ENCODE measurements around the gene MYH13. TPM values are rescaled to one million over a fixed set of nuclear protein-coding genes. Genes with fewer than 3 reads are reported as not detected.

Gene MYH13
- total RNA-seq, 1 donor from 2014 or later = not detected

- Mint-ChIP-seq H3K9me3 (no peaks in the 10 kb centered on the region), H3K27me3 (peaks cover 10% of the 10 kb centered on the region), H3K36me3 (no peaks in the 10 kb centered on the region), H3K27ac (no peak overlapping the region), H3K4me1 (ENCODE audit: unreplicated experiment) (no peaks in the 10 kb centered on the region), H3K4me3 (no peak overlapping the region)
- DNase-seq (ENCODE audit: extremely low spot score, unreplicated experiment) = no peak
- TF ChIP-seq, protein P1, sequence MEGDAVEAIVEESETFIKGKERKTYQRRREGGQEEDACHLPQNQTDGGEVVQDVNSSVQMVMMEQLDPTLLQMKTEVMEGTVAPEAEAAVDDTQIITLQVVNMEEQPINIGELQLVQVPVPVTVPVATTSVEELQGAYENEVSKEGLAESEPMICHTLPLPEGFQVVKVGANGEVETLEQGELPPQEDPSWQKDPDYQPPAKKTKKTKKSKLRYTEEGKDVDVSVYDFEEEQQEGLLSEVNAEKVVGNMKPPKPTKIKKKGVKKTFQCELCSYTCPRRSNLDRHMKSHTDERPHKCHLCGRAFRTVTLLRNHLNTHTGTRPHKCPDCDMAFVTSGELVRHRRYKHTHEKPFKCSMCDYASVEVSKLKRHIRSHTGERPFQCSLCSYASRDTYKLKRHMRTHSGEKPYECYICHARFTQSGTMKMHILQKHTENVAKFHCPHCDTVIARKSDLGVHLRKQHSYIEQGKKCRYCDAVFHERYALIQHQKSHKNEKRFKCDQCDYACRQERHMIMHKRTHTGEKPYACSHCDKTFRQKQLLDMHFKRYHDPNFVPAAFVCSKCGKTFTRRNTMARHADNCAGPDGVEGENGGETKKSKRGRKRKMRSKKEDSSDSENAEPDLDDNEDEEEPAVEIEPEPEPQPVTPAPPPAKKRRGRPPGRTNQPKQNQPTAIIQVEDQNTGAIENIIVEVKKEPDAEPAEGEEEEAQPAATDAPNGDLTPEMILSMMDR (conservative IDR thresholded peaks at IDR 0.05) = no peak
Measured at GRCh38 chr17:10332515-10332914, 40.3 kb downstream of the MYH13 start.

GRCh38 chr17:10328971-10329923, 43.6 kb downstream of the MYH13 start:
- H3K4me1 Mint-ChIP-seq (ENCODE audit: unreplicated experiment) = no peaks in the 10 kb centered on the region
- H3K36me3 Mint-ChIP-seq = no peaks in the 10 kb centered on the region

GRCh38 chr17:10328206-10328605, 44.6 kb downstream of the MYH13 start:
- Mint-ChIP-seq H3K9me3 (no peaks in the 10 kb centered on the region), H3K27me3 (peaks cover 11% of the 10 kb centered on the region), H3K36me3 (no peaks in the 10 kb centered on the region), H3K27ac (no peak overlapping the region), H3K4me1 (ENCODE audit: unreplicated experiment) (no peaks in the 10 kb centered on the region), H3K4me3 (no peak overlapping the region)
- no peak for DNase-seq (ENCODE audit: extremely low spot score, unreplicated experiment)
- TF ChIP-seq, protein P1 (conservative IDR thresholded peaks at IDR 0.05) = no peak

More at GRCh38 chr17:10328971-10329923, 43.6 kb downstream of the MYH13 start:
- DNase-seq (ENCODE audit: extremely low spot score, unreplicated experiment) = no peak
- Mint-ChIP-seq H3K27ac (no peak overlapping the region), H3K4me3 (no peak overlapping the region), H3K27me3 (peaks cover 11% of the 10 kb centered on the region), H3K9me3 (no peaks in the 10 kb centered on the region)
- TF ChIP-seq, protein P1 (conservative IDR thresholded peaks at IDR 0.05) = no peak

DNA sequence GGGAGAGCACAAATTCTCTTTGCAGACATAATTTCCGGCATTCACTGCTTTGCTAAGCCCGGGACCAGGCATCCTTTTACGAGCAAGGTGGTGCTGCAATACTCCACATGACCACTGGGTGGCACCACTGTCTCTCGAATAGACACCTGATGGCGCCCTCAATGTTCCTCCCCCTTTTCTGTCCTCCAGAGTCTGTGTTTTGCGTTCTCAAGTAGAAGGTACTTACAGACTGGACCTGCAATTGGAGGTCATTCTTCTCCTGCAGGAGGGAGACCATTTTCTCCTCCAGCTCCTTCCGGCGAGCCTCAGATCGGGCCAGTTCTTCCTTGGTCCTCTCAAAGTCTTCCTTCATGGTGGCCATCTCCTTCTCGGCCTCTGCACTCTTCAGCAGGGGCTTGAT, 45.2 kb downstream of the MYH13 start:
- TF ChIP-seq, protein P1 (conservative IDR thresholded peaks at IDR 0.05) = peak; percentile 96
- Mint-ChIP-seq H3K9me3 (no peaks in the 10 kb centered on the region), H3K4me1 (ENCODE audit: unreplicated experiment) (no peaks in the 10 kb centered on the region), H3K27ac (no peak overlapping the region), H3K4me3 (no peak overlapping the region), H3K27me3 (peaks cover 14% of the 10 kb centered on the region), H3K36me3 (no peaks in the 10 kb centered on the region)
- DNase-seq (ENCODE audit: extremely low spot score, unreplicated experiment) = peak; percentile 81

DNA sequence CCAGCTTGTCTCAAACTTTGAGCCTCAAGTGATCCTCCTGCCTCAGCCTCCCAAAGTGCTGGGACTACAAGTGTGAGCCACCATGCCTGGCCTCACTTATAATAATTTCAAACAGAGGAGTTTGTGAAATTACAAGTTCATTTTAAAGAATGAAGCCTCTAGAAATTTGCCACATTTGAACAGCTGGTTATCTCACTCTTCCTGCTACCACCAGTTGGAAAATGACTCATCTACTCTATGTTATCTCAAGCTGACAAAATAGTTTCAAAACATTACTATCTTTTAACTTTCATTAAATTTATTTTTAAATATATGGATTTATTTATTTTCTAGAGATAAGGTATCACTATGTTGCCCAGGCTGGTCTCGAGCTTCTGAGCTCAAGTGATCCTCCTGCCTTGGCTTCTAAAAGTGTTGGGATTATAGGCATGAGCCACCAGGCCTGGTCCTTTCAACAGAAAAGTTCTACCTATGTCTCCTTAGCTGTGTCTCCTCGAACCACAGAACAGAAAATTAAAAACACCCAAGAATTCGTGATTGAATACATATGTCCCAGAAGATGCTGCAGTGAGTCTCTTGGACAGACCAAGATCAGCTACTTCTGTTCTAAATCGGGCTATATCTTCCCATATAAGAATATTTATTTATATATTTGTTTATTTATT, 47.6 kb downstream of the MYH13 start:
- H3K27me3 Mint-ChIP-seq = peaks cover 21% of the 10 kb centered on the region
- TF ChIP-seq, protein P1 (conservative IDR thresholded peaks at IDR 0.05) = no peak
- H3K4me3 Mint-ChIP-seq = no peak overlapping the region
- H3K36me3 Mint-ChIP-seq = no peaks in the 10 kb centered on the region
- no peak for DNase-seq (ENCODE audit: extremely low spot score, unreplicated experiment)
- H3K4me1 Mint-ChIP-seq (ENCODE audit: unreplicated experiment) = no peaks in the 10 kb centered on the region
- no peak overlapping the region for H3K27ac Mint-ChIP-seq
- no peaks in the 10 kb centered on the region for H3K9me3 Mint-ChIP-seq
